ENCODE data around the gene LUC7L3.
A peak's percentile ranks its signal among the peaks of the same experiment; 100 is the strongest.

Gene LUC7L3

DNA sequence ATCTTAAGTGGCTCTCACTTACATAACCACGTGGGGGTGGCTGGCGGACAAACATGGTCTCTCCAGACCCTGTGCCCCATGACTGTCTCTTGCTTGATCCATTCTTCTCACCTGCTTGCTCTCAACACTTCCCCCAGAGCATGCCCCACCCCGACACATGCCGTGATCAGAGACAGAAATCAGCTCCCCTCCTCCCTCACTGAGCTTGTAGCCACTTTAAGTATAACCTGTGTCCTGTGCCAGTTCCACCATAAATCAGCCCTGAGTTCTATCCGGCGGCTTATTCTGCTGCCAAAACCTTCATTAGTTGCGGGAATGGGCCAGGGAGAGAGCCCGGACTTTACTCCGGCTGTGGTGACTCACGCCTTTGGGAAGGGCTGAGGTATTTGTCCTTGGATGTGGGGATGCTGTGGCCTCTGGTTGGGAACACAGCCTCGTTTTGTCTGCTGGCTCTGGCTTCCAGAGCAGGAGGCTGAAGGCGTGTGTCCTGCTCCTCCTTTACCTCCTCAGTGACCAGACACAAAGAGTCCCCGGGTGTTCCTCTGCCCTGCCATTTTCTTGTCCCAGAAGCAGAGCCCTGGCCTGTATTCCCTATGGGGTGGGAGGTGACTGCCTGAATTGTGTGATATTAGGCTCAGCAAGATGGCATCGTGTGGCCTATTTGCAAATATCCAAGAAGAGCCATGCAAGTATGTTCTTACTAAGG is 32.8 kb upstream of the LUC7L3 start:
- Histone ChIP-seq H3K27ac (ENCODE audit: low read depth, low read length) (peak overlapping the region; percentile 32), H3K36me3 (ENCODE audit: control insufficient read depth, insufficient read depth, low read length) (0 out of 2 replicates have a peak, but pooled peaks cover 2% of the 10 kb centered on the region), H3K27me3 (ENCODE audit: control insufficient read depth, insufficient read depth, low read length) (no peaks in the 10 kb centered on the region), H3K9me3 (ENCODE audit: control insufficient read depth, insufficient read depth, low read length) (no peaks in the 10 kb centered on the region), H3K4me3 (ENCODE audit: low read depth, low read length) (no peak overlapping the region), H3K4me1 (ENCODE audit: control insufficient read depth, insufficient read depth, low read length) (peaks cover 16% of the 10 kb centered on the region; the same call in 1 of the 2 replicates), H3K9ac (ENCODE audit: low read depth, low read length) (no peak overlapping the region)

DNA sequence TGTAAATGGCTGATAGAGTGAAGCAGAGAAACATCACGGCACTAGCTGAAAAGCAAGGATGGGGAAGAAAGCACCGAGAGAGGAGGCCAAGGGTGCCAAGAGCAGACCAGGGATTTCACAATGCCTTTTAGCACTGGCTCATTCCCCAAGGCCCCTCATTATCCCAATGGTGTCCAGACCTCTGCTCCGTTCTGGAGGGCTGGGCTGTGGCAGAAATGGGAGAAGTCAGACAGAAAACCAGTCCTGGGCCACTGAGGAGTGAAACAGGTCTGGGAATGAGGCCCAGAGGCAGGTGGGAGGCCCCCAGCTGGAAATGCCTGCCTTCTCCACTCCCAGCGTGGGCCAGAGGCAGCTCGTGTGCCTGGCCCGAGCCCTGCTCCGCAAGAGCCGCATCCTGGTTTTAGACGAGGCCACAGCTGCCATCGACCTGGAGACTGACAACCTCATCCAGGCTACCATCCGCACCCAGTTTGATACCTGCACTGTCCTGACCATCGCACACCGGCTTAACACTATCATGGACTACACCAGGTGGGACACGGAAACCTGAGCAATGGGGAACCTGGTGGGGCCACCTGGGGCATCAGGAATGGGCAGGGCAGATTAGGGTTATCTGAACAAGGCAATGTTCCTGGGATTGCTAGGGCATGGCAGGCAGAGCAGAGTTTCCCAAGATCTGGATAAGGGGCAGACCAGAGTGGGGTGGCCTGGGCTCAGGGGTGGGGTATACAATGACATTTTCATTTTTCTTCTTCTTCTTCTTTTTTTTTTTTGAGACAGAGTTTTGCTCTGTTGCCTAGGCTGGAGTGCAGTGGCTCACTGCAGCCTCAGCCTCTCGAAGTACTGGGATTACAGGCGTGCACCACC is 32.0 kb upstream of the LUC7L3 start:
- Histone ChIP-seq H3K27ac (ENCODE audit: low read depth, low read length) (no peak overlapping the region), H3K9me3 (ENCODE audit: control insufficient read depth, insufficient read depth, low read length) (no peaks in the 10 kb centered on the region), H3K9ac (ENCODE audit: low read depth, low read length) (no peak overlapping the region), H3K36me3 (ENCODE audit: control insufficient read depth, insufficient read depth, low read length) (peaks cover 6% of the 10 kb centered on the region), H3K4me3 (ENCODE audit: low read depth, low read length) (no peak overlapping the region), H3K27me3 (ENCODE audit: control insufficient read depth, insufficient read depth, low read length) (no peaks in the 10 kb centered on the region), H3K4me1 (ENCODE audit: control insufficient read depth, insufficient read depth, low read length) (peaks cover 16% of the 10 kb centered on the region; the same call in 1 of the 2 replicates)

DNA sequence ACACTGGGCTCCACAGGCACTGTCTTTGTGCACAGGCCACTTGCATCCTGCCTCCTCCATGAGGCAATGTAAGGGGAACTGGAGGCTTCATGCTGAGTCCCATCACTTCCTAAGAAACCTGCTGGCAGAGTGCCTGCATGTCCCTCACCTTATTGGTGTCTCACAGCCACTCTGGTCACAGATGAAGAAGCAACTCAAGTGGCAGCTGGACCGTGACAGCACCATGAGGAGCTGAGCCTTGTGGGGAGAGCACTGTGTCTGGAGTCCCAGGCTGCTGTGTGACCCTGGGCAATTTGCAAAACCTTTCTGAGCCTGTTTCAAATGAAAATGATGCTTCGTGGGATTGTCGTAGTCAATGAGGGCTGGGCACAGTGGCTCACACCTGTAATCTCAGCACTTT is 31.2 kb upstream of the LUC7L3 start:
- no peaks in the 10 kb centered on the region for H3K27me3 ChIP-seq (ENCODE audit: control insufficient read depth, insufficient read depth, low read length)
- H3K36me3 ChIP-seq (ENCODE audit: control insufficient read depth, insufficient read depth, low read length), result peaks cover 14% of the 10 kb centered on the region
- no peak overlapping the region for H3K27ac ChIP-seq (ENCODE audit: low read depth, low read length)
- no peak overlapping the region for H3K9ac ChIP-seq (ENCODE audit: low read depth, low read length)
- H3K9me3 ChIP-seq (ENCODE audit: control insufficient read depth, insufficient read depth, low read length), result no peaks in the 10 kb centered on the region
- no peak overlapping the region for H3K4me3 ChIP-seq (ENCODE audit: low read depth, low read length)
- H3K4me1 ChIP-seq (ENCODE audit: control insufficient read depth, insufficient read depth, low read length), result peaks cover 16% of the 10 kb centered on the region; the same call in 1 of the 2 replicates

DNA sequence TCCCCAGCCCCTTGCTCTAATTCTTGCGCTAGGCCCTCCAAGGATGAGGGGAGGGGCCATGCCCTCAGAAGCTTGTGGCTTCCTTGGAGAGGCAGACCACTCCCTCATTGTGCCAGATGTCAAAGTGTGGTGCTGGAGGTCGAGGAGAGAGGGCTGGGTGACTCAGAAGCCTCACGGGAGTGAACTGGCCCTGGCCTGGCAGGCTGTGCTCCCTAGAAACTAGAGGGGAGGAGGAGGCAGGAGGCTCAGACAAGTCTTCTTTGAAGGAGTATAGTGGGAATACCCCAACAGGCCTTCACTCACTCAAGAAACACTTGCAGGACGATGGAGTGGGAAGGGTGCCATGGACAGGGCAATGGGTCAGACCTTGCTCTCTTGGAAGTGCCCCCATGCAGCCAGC is 30.2 kb upstream of the LUC7L3 start:
- Histone ChIP-seq H3K9me3 (ENCODE audit: control insufficient read depth, insufficient read depth, low read length) (no peaks in the 10 kb centered on the region), H3K27ac (ENCODE audit: low read depth, low read length) (no peak overlapping the region), H3K4me3 (ENCODE audit: low read depth, low read length) (no peak overlapping the region), H3K4me1 (ENCODE audit: control insufficient read depth, insufficient read depth, low read length) (peaks cover 16% of the 10 kb centered on the region; the same call in 1 of the 2 replicates), H3K27me3 (ENCODE audit: control insufficient read depth, insufficient read depth, low read length) (no peaks in the 10 kb centered on the region), H3K9ac (ENCODE audit: low read depth, low read length) (no peak overlapping the region), H3K36me3 (ENCODE audit: control insufficient read depth, insufficient read depth, low read length) (peaks cover 22% of the 10 kb centered on the region)

DNA sequence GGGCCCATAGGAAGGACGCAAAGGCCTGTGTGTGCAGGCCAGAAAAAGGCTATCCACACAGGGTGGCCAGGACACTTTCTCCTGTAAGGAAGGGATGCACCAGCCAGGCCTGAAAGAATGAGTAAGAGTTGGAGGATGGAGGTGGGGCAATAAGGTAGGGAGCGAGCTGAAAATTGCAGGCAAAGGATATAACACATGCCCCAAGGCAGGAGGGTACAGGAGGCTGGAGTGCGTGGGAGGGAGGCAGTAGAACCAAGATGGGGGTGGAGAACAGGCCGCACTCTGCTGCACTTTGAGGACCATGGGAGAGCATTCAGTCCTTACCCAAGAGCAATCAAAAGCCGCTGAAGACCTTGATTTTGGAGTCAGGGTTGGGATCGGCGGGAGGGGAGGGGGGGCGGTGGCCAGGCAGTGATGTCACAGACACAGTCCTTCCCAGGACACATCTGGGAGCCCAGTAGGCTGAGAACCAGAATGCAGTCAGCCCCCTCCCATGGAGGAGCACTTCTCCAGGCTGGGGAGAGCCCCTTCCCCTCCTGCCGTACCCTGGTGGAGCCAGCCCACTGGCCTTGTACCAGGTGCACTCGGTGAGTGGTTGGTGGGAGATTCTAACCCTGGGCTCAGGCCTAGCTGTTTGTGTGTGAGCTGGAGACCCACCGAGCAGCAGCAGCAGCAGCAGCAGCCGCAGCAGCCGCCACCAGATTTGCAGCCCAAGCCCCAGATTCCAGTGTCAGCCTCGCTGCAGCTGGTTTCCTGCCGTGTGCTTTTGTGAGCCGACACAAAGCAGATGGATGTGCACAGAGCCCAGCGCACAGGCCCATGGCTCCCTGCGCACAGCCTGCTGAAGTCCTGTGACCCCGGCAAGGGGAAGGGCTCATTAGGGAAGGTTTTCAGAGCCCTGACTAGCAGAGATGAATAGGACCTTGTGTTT is 29.2 kb upstream of the LUC7L3 start:
- Histone ChIP-seq H3K9me3 (ENCODE audit: control insufficient read depth, insufficient read depth, low read length) (no peaks in the 10 kb centered on the region), H3K9ac (ENCODE audit: low read depth, low read length) (no peak overlapping the region), H3K36me3 (ENCODE audit: control insufficient read depth, insufficient read depth, low read length) (peaks cover 31% of the 10 kb centered on the region), H3K27ac (ENCODE audit: low read depth, low read length) (peak overlapping the region; percentile 55), H3K4me1 (ENCODE audit: control insufficient read depth, insufficient read depth, low read length) (peaks cover 11% of the 10 kb centered on the region; the same call in 1 of the 2 replicates), H3K4me3 (ENCODE audit: low read depth, low read length) (no peak overlapping the region), H3K27me3 (ENCODE audit: control insufficient read depth, insufficient read depth, low read length) (no peaks in the 10 kb centered on the region)

DNA sequence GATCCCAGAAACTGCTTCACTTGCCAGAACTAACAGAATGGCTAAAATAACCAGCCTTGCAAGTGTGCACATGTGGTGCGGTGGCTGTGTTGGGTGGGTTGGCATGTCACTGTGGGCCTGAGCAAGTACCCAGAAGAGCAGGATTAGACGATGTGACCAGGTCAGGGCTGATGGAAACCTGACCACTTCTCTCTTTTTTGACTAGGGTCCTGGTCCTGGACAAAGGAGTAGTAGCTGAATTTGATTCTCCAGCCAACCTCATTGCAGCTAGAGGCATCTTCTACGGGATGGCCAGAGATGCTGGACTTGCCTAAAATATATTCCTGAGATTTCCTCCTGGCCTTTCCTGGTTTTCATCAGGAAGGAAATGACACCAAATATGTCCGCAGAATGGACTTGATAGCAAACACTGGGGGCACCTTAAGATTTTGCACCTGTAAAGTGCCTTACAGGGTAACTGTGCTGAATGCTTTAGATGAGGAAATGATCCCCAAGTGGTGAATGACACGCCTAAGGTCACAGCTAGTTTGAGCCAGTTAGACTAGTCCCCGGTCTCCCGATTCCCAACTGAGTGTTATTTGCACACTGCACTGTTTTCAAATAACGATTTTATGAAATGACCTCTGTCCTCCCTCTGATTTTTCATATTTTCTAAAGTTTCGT is 28.4 kb upstream of the LUC7L3 start:
- H3K9me3 ChIP-seq (ENCODE audit: control insufficient read depth, insufficient read depth, low read length), result no peaks in the 10 kb centered on the region
- H3K27me3 ChIP-seq (ENCODE audit: control insufficient read depth, insufficient read depth, low read length), result no peaks in the 10 kb centered on the region
- H3K4me3 ChIP-seq (ENCODE audit: low read depth, low read length), result no peak overlapping the region
- peak overlapping the region; percentile 55 for H3K27ac ChIP-seq (ENCODE audit: low read depth, low read length)
- H3K36me3 ChIP-seq (ENCODE audit: control insufficient read depth, insufficient read depth, low read length), result peaks cover 39% of the 10 kb centered on the region
- no peak overlapping the region for H3K9ac ChIP-seq (ENCODE audit: low read depth, low read length)
- peaks cover 11% of the 10 kb centered on the region; the same call in 1 of the 2 replicates for H3K4me1 ChIP-seq (ENCODE audit: control insufficient read depth, insufficient read depth, low read length)

DNA sequence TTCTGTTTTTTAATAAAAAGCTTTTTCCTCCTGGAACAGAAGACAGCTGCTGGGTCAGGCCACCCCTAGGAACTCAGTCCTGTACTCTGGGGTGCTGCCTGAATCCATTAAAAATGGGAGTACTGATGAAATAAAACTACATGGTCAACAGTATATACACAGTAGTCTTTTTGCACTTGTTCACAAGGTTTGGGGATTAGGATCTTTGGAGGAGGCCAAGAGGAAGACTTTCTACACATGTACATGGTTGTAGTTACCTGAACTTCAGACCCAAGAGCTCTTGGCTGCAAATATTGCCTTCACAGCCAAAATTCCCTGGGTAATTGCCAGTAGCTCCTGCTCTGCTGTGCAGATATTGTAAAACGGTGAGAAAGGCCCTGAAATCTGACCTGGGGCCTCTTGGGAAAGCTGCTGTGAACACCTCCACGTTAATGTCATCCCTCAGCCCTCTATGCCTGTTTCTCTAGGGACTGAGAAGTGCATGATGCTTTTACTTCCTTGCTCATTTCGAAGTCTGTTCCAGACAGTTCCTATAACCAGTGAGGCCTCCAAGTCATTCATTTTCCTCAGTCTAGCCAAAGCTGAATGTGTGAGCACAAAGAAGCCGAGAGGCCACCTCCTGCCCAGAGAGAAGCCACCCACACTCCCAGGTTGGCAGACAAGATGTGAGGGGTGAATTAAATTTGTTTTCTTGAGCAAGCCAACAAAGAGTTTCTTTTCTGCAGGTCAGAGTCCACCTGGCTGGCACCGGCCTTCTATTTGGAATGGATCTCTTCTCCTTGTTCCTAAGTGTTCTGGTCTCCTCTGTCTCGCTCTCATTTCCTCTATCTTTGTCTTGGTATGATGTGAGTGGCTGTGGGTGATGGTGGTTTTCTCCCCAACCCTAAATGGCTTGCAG is 27.6 kb upstream of the LUC7L3 start:
- no peak overlapping the region for H3K27ac ChIP-seq (ENCODE audit: low read depth, low read length)
- no peak overlapping the region for H3K4me3 ChIP-seq (ENCODE audit: low read depth, low read length)
- H3K9ac ChIP-seq (ENCODE audit: low read depth, low read length), result no peak overlapping the region
- H3K27me3 ChIP-seq (ENCODE audit: control insufficient read depth, insufficient read depth, low read length), result no peaks in the 10 kb centered on the region
- H3K36me3 ChIP-seq (ENCODE audit: control insufficient read depth, insufficient read depth, low read length), result peaks cover 46% of the 10 kb centered on the region
- peaks cover 7% of the 10 kb centered on the region; the same call in 1 of the 2 replicates for H3K4me1 ChIP-seq (ENCODE audit: control insufficient read depth, insufficient read depth, low read length)
- H3K9me3 ChIP-seq (ENCODE audit: control insufficient read depth, insufficient read depth, low read length), result no peaks in the 10 kb centered on the region

DNA sequence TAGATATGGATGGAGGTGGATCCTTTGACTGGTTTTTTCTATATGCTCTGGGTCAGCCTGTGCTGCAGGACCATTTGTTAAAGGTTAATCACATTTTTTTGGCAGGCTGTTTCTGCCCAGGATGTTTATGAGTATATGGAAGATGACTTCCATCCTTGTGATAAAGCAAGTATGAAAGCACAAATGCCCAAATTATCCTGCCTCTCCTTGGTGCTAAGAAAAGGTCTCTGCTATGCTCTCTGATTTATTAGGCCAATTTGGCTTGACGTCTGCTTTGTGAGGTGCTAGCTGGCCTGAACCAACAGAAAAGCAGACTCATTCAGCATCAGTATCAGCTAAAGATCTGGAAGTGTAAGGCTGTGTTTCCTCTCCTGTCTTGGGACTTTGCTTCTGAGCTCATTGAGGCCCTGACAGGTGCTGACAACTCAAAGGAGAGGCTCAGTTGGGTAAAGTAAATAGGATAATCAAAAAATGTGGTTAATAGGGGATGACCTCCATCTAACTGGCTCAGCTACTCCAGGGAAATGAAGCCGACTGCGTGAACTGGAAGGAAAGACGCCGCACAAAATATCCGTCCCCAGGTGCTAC is 26.9 kb upstream of the LUC7L3 start:
- H3K9ac ChIP-seq (ENCODE audit: low read depth, low read length), result no peak overlapping the region
- H3K4me3 ChIP-seq (ENCODE audit: low read depth, low read length), result no peak overlapping the region
- H3K27me3 ChIP-seq (ENCODE audit: control insufficient read depth, insufficient read depth, low read length), result no peaks in the 10 kb centered on the region
- no peak overlapping the region for H3K27ac ChIP-seq (ENCODE audit: low read depth, low read length)
- peaks cover 7% of the 10 kb centered on the region; the same call in 1 of the 2 replicates for H3K4me1 ChIP-seq (ENCODE audit: control insufficient read depth, insufficient read depth, low read length)
- H3K9me3 ChIP-seq (ENCODE audit: control insufficient read depth, insufficient read depth, low read length), result no peaks in the 10 kb centered on the region
- peaks cover 54% of the 10 kb centered on the region for H3K36me3 ChIP-seq (ENCODE audit: control insufficient read depth, insufficient read depth, low read length)

DNA sequence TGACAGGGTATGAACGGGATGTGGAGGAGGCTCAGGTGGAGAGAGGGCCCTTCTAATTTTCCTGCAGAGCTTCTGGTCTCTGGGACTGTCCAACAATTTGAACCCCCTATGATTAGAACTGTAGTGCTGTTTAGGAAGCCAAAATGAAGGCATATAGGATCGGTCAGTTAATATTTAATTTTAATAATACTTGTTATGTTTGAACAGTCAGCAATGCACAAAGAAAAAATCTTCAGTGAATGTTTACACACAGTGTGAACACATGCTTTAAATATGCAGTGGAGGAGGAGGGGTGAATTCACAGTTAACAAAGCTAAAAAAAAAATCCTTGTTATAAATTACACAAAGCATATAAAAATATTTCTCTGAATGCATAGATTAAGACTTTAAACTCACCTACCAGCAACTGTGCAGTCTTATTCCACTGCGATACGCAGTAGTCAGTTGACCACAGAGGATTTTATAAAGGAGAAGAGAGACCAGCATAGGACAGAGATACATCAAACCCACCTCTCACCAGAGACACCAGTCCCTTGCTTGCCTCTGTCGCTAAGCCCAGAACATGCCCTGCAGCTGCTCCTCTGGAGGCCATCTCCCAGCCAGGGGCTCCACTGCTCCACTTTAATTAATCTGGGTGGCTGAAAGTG is 26.2 kb upstream of the LUC7L3 start:
- Histone ChIP-seq H3K27me3 (ENCODE audit: control insufficient read depth, insufficient read depth, low read length) (no peaks in the 10 kb centered on the region), H3K4me1 (ENCODE audit: control insufficient read depth, insufficient read depth, low read length) (peaks cover 7% of the 10 kb centered on the region; the same call in 1 of the 2 replicates), H3K4me3 (ENCODE audit: low read depth, low read length) (no peak overlapping the region), H3K9ac (ENCODE audit: low read depth, low read length) (no peak overlapping the region), H3K9me3 (ENCODE audit: control insufficient read depth, insufficient read depth, low read length) (no peaks in the 10 kb centered on the region), H3K36me3 (ENCODE audit: control insufficient read depth, insufficient read depth, low read length) (peaks cover 60% of the 10 kb centered on the region), H3K27ac (ENCODE audit: low read depth, low read length) (no peak overlapping the region)
